HEK293T (cell line): Measurements from ENCODE around the gene FNBP1L.
"Not testable (repeated sequence)": the region's sequence is repeated elsewhere in the genome, so short reads cannot be mapped to it uniquely, and the experiment has no call there.

Source experiments
- CTCF ChIA-PET: fragments of 350-600 bp; formaldehyde crosslinking; extraction: SDS; loops from one replicate; lab custom pipeline; 2021; ENCODE audit warnings: antibody characterized with exemption, inconsistent platforms; lab: Yijun Ruan, JAX
- POLR2A ChIA-PET: fragments of 350-600 bp; formaldehyde crosslinking; extraction: SDS; loops from one replicate; lab custom pipeline; 2020; ENCODE audit warnings: antibody characterized with exemption, inconsistent platforms; lab: Yijun Ruan, JAX
- DNase-seq: peaks from one replicate; pipeline ENCODE4 v3.0.0; 2012; ENCODE audit warnings: mixed read lengths; ENCODE audit errors: extremely low spot score
- ARNT ChIP-seq: fragments of 450-650 bp; IDR thresholded peaks from 2 replicates; pipeline ENCODE4 v1.6.1; 2017; ENCODE audit warnings: mild to moderate bottlenecking
- BHLHE40 ChIP-seq: fragments of 450-650 bp; IDR thresholded peaks from 2 replicates; pipeline ENCODE4 v1.6.1; 2016; ENCODE audit warnings: mild to moderate bottlenecking, moderate library complexity, borderline replicate concordance
- CTBP1 ChIP-seq: fragments of 450-650 bp; IDR thresholded peaks from 2 replicates; pipeline ENCODE4 v1.6.1; 2016; ENCODE audit warnings: borderline replicate concordance
- ELF4 ChIP-seq: fragments of 450-650 bp; IDR thresholded peaks from 2 replicates; pipeline ENCODE4 v1.6.1; 2017; ENCODE audit warnings: antibody characterized with exemption
- FOXA1 ChIP-seq: fragments of 450-650 bp; IDR thresholded peaks from 2 replicates; pipeline ENCODE4 v1.6.1; 2016; ENCODE audit warnings: mild to moderate bottlenecking
- FOXK2 ChIP-seq: fragments of 450-650 bp; IDR thresholded peaks from 2 replicates; pipeline ENCODE4 v1.6.1; 2016; ENCODE audit warnings: mild to moderate bottlenecking
- FOXM1 ChIP-seq: fragments of 450-650 bp; IDR thresholded peaks from 2 replicates; pipeline ENCODE4 v1.6.1; 2017; ENCODE audit warnings: mild to moderate bottlenecking, borderline replicate concordance
- HDGF ChIP-seq: fragments of 450-650 bp; IDR thresholded peaks from 2 replicates; pipeline ENCODE4 v1.6.1; 2017; ENCODE audit warnings: antibody characterized with exemption, borderline replicate concordance
- L3MBTL2 ChIP-seq: fragments of 450-650 bp; conservative IDR thresholded peaks from 2 replicates; pipeline ENCODE4 v1.6.1; 2016; ENCODE audit warnings: mild to moderate bottlenecking
- LEF1 ChIP-seq: fragments of 450-650 bp; IDR thresholded peaks from 2 replicates; pipeline ENCODE4 v1.6.1; 2017; ENCODE audit warnings: mild to moderate bottlenecking, borderline replicate concordance
- NFRKB ChIP-seq: fragments of 450-650 bp; IDR thresholded peaks from 2 replicates; pipeline ENCODE4 v1.6.1; 2016; ENCODE audit warnings: mild to moderate bottlenecking, moderate library complexity
- PKNOX1 ChIP-seq: fragments of 450-650 bp; IDR thresholded peaks from 2 replicates; pipeline ENCODE4 v1.6.1; 2016
- SP1 ChIP-seq: fragments of 450-650 bp; IDR thresholded peaks from 2 replicates; pipeline ENCODE4 v1.6.1; 2017
- SUZ12 ChIP-seq: fragments of 450-650 bp; IDR thresholded peaks from 2 replicates; pipeline ENCODE4 v1.6.1; 2016; ENCODE audit warnings: mild to moderate bottlenecking
- TARDBP ChIP-seq: fragments of 450-650 bp; IDR thresholded peaks from 2 replicates; pipeline ENCODE4 v1.6.1; 2016
- ZNF384 ChIP-seq: fragments of 450-650 bp; IDR thresholded peaks from 2 replicates; pipeline ENCODE4 v1.6.1; 2016

The FNBP1L gene

GRCh38 chr1:93584261-93585003, 136.5 kb downstream of the FNBP1L start:
- ChIA-PET POLR2A (no interaction called here), CTCF (no interaction called here)
- no peak for TF ChIP-seq ZNF384
- no peak for TF ChIP-seq L3MBTL2
- no peak for TF ChIP-seq ARNT
- no peak for TF ChIP-seq NFRKB
- TF ChIP-seq SP1 = no peak
- TF ChIP-seq ELF4 = no peak
- no peak for TF ChIP-seq LEF1
- TF ChIP-seq BHLHE40 = no peak
- TF ChIP-seq FOXK2 = no peak
- no peak for TF ChIP-seq CTBP1
- TF ChIP-seq TARDBP = no peak
- TF ChIP-seq HDGF = no peak
- TF ChIP-seq FOXM1 = no peak
- TF ChIP-seq SUZ12 = no peak
- TF ChIP-seq FOXA1 = no peak
- TF ChIP-seq PKNOX1 = no peak
- no peak for DNase-seq

- no peak for DNase-seq
- no peak for TF ChIP-seq LEF1
- TF ChIP-seq TARDBP = no peak
- TF ChIP-seq FOXK2 = no peak
- CTCF ChIA-PET = no interaction called here
- POLR2A ChIA-PET = no interaction called here
These were observed 137.4 kb downstream of the FNBP1L start for GRCh38 chr1:93585059-93585966.

GRCh38 chr1:93587354-93587753, 139.4 kb downstream of the FNBP1L start:
- ChIA-PET POLR2A (no interaction called here), CTCF (no interaction called here)
- no peak for DNase-seq
- TF ChIP-seq SP1 (no peak), CTBP1 (no peak), FOXM1 (no peak), SUZ12 (no peak), FOXA1 (no peak), HDGF (no peak), ZNF384 (no peak)

GRCh38 chr1:93588206-93588605, 140.3 kb downstream of the FNBP1L start:
- ChIA-PET CTCF (no interaction called here), POLR2A (no interaction called here)
- no peak for DNase-seq
- TF ChIP-seq HDGF (no peak), FOXA1 (no peak), FOXK2 (no peak), L3MBTL2 (no peak), FOXM1 (no peak), SP1 (no peak), SUZ12 (no peak), BHLHE40 (no peak), PKNOX1 (no peak), CTBP1 (no peak), ZNF384 (no peak), NFRKB (no peak), LEF1 (no peak)

- ChIA-PET CTCF (no interaction called here), POLR2A (no interaction called here)
- TF ChIP-seq ARNT (no peak), CTBP1 (no peak), L3MBTL2 (no peak), SUZ12 (no peak), NFRKB (no peak), SP1 (no peak), FOXA1 (no peak), FOXM1 (no peak), BHLHE40 (no peak), ZNF384 (no peak), ELF4 (no peak), PKNOX1 (no peak), TARDBP (no peak), HDGF (no peak), LEF1 (no peak), FOXK2 (no peak)
- no peak for DNase-seq
These were observed 141.0 kb downstream of the FNBP1L start for GRCh38 chr1:93588955-93589354.

GRCh38 chr1:93591291-93591675, 143.4 kb downstream of the FNBP1L start:
- 0 out of 2 replicates have a peak, but pooled peaks have one; percentile 19 for TF ChIP-seq ZNF384
- not testable (repeated sequence) for DNase-seq
- POLR2A ChIA-PET = interaction anchor here (1.0 to 1.5 kb wide), 2 partner anchors 144 to 255 kb away, joined by 3 to 4 read pairs; no protein-coding TSS in a partner anchor
- CTCF ChIA-PET = interaction anchor here (1.3 kb wide), 1 partner anchor 253 kb away, joined by 3 read pairs; no protein-coding TSS in a partner anchor
